GM12878 (cell line): ENCODE measurements around the gene C1RL. TPM values are rescaled to one million over a fixed set of nuclear protein-coding genes. Genes with fewer than 3 reads are reported as not detected.

Experiments used
- ATAC-seq: fragments of 200-7000 bp; cut with Tn5 transposase; 3 replicates; pipeline ENCODE4 v1.9.1; 2020; ENCODE audit warnings: mild to moderate bottlenecking, moderate library complexity
- BruUV-seq: library from RNA; stranded (reverse); fragments of 400-500 nt; replicated peaks from 2 replicates; lab custom pipeline; 2021; lab: Mats Ljungman, UMichigan
- CTCF ChIA-PET: fragments of 300-600 bp; sonication (Branson Sonifier 250); formaldehyde crosslinking; extraction: SDS; loops from one replicate; lab custom pipeline; 2021; ENCODE audit warnings: inconsistent platforms; lab: Yijun Ruan, JAX
- POLR2A ChIA-PET: fragments of 350-600 bp; formaldehyde crosslinking; extraction: SDS; loops from one replicate; lab custom pipeline; 2021; ENCODE audit warnings: inconsistent platforms; lab: Charles Lee
- RAD21 ChIA-PET: fragments of 300-600 bp; sonication (Branson Sonifier 250); formaldehyde crosslinking; loops from one replicate; lab custom pipeline; 2023; ENCODE audit warnings: antibody characterized with exemption; ENCODE audit not compliant: unreplicated experiment; lab: Charles Lee
- SMC1A ChIA-PET: fragments of 300-600 bp; sonication (Branson Sonifier 250); formaldehyde crosslinking; loops from one replicate; lab custom pipeline; 2023; ENCODE audit not compliant: unreplicated experiment, uncharacterized antibody; lab: Charles Lee
- DNase-seq: peaks from one replicate; pipeline ENCODE4 v3.0.0-alpha.2; 2011; ENCODE audit warnings: low read depth, low spot score
- FAIRE-seq: peaks from 3 replicates; lab custom pipeline; 2011; peaks lifted over from hg19 to GRCh38; lab: Jason Lieb, UNC
- H2AFZ ChIP-seq: 2 replicates; pipeline ENCODE4 v1.6.0; 2011; ENCODE audit warnings: low read depth, low read length, control low read depth; ENCODE audit not compliant: control insufficient read depth
- H3K27ac ChIP-seq: 2 replicates; pipeline ENCODE4 v1.5.1; 2011; ENCODE audit warnings: control low read depth; ENCODE audit not compliant: control insufficient read depth, insufficient read depth
- H3K27me3 ChIP-seq, 2 experiments: replicated peaks in 1 of 2; 2 replicates each; pipeline versions ENCODE4 v1.6.0 to v1.6.1; 2011; ENCODE audit warnings: low read length in 1 of 2; ENCODE audit not compliant: control insufficient read depth in 2 of 2, insufficient read depth in 2 of 2
- H3K36me3 ChIP-seq, 2 experiments: 2 replicates each; pipeline ENCODE4 v1.5.1; 2011; ENCODE audit warnings: low read length in 1 of 2; ENCODE audit not compliant: control insufficient read depth in 2 of 2, insufficient read depth in 2 of 2
- H3K4me1 ChIP-seq: 2 replicates; pipeline ENCODE4 v1.6.1; 2011; ENCODE audit warnings: mild to moderate bottlenecking, low read length, moderate library complexity, mixed read lengths; ENCODE audit not compliant: control insufficient read depth, insufficient read depth
- H3K4me2 ChIP-seq: 2 replicates; pipeline ENCODE4 v1.6.0; 2011; ENCODE audit warnings: control low read depth; ENCODE audit not compliant: control insufficient read depth, insufficient read depth
- H3K4me3 ChIP-seq: fragments of 200-600 bp; sonication (generic); 2 replicates; pipeline ENCODE4 v1.5.1; 2016
- H3K79me2 ChIP-seq: 2 replicates; pipeline ENCODE4 v1.6.0; 2011; ENCODE audit warnings: low read length; ENCODE audit not compliant: control insufficient read depth, insufficient read depth
- H3K9ac ChIP-seq: 2 replicates; pipeline ENCODE4 v1.8.0; 2011; ENCODE audit warnings: low read length, control low read depth, mixed read lengths; ENCODE audit not compliant: control insufficient read depth, insufficient read depth
- H3K9me3 ChIP-seq: replicated peaks from 3 replicates; pipeline ENCODE4 v1.5.1; 2011; ENCODE audit warnings: mild to moderate bottlenecking, low read length; ENCODE audit not compliant: control insufficient read depth, insufficient read depth
- H4K20me1 ChIP-seq: 2 replicates; pipeline ENCODE4 v1.6.0; 2011; ENCODE audit not compliant: control insufficient read depth, insufficient read depth
- HDAC6 ChIP-seq: fragments of 200-600 bp; sonication (generic); IDR thresholded peaks from one replicate; pipeline ENCODE4 v1.8.0; 2017; ENCODE audit warnings: antibody characterized with exemption; ENCODE audit not compliant: unreplicated experiment
- IRF3 ChIP-seq: fragments of 450-650 bp; IDR thresholded peaks from 2 replicates; pipeline ENCODE4 v1.6.1; 2014; ENCODE audit warnings: mild to moderate bottlenecking
- KAT2A ChIP-seq: conservative IDR thresholded peaks from 2 replicates; pipeline ENCODE4 v1.6.1; 2011; ENCODE audit warnings: low read depth, low read length; ENCODE audit not compliant: control insufficient read depth
- LARP7 ChIP-seq: fragments of 450-650 bp; IDR thresholded peaks from 2 replicates; pipeline ENCODE4 v1.6.1; 2017; ENCODE audit warnings: mild to moderate bottlenecking
- MAX ChIP-seq: IDR thresholded peaks from 2 replicates; pipeline ENCODE4 v1.6.1; 2012; ENCODE audit warnings: low read depth, low read length, improper control_type of control experiment
- MEF2B ChIP-seq: fragments of 450-650 bp; IDR thresholded peaks from 2 replicates; pipeline ENCODE4 v1.6.1; 2018; ENCODE audit warnings: mild to moderate bottlenecking, moderate library complexity; ENCODE audit not compliant: partially characterized antibody, poor library complexity, severe bottlenecking
- MXI1 ChIP-seq: fragments of 150-350 bp; IDR thresholded peaks from 2 replicates; pipeline ENCODE4 v1.6.1; 2011; ENCODE audit warnings: low read depth, mild to moderate bottlenecking, inconsistent platforms, low read length, improper control_type of control experiment
- RUNX3 ChIP-seq: IDR thresholded peaks from 2 replicates; pipeline ENCODE4 v1.6.1; 2012; ENCODE audit warnings: low read length, inconsistent platforms
- ZNF24 ChIP-seq: fragments of 450-650 bp; IDR thresholded peaks from 2 replicates; pipeline ENCODE4 v1.6.1; 2017; ENCODE audit warnings: antibody characterized with exemption, mild to moderate bottlenecking
- WGBS: methylation state at CpG from one replicate; pipeline ENCODE4 v1.1.6; 2016; ENCODE audit warnings: low lambda C conversion rate; ENCODE audit not compliant: insufficient replicate concordance, insufficient coverage; ENCODE audit errors: missing lambda C conversion rate; 5-methylcytosine and 5-hydroxymethylcytosine counted together
- in situ Hi-C: fragments of 300-500 bp; cut with MboI; formaldehyde crosslinking; loops from 9 replicates; pipeline ENCODE4 v1.14.3; 2018; ENCODE audit warnings: mixed read lengths
- intact Hi-C: fragments of 100-400 bp; cut with micrococcal nuclease; formaldehyde crosslinking; loops from one replicate; pipeline ENCODE4 v1.14.2; 2022; ENCODE audit not compliant: unreplicated experiment
- polyA plus RNA-seq, 11 experiments: library from polyadenylated mRNA; depleted of rRNA in 4 of 11; unstranded in 6 of 11; stranded (reverse) in 5 of 11; fragments of >200 nt; fragmentation: Nextera tagmentation in 4 of 11; fragmentation: Illumina TruSeq in 1 of 11; extraction: Ambion mirVana in 4 of 11; extraction: Trizol in 1 of 11; gene quantifications; 1 replicate in 1 of 11; 2 replicates in 10 of 11; pipeline versions ENCODE4 v1.2.1 to v1.2.3, GENCODE V29; 2011 to 2016; ENCODE audit warnings: inconsistent platforms in 2 of 11, missing spikeins in 2 of 11, low read depth in 1 of 11
- total RNA-seq, 4 experiments: library from RNA; depleted of rRNA in 3 of 4; stranded (reverse); fragments of >200 nt in 3 of 4; fragmentation: Illumina TruSeq in 1 of 4; extraction: Trizol in 1 of 4; gene quantifications; 2 replicates each; pipeline versions ENCODE4 v1.2.1 to v1.2.3, GENCODE V29; 2013 to 2021

C1RL gene
- total and polyA plus RNA-seq, 10 of the 15 experiments (the other 5 are each of a cell fraction or from before 2014, with no cell fraction given) = 1.3 to 12.8 (median 8.1) TPM

GRCh38 chr12:7101694-7102131 is 7.3 kb downstream of the C1RL start:
- Histone ChIP-seq H2AFZ (no peak overlapping the region), H3K4me3 (no peak overlapping the region), H3K79me2 (no peaks in the 10 kb centered on the region), H3K9ac (no peak overlapping the region), H3K36me3 (0 out of 4 replicates have a peak, but pooled peaks cover 0 to 3% of the 10 kb centered on the region in 2 experiments), H3K4me1 (no peaks in the 10 kb centered on the region), H3K9me3 (peaks cover 6% of the 10 kb centered on the region), H3K4me2 (no peak overlapping the region), H3K27me3 (no peaks in the 10 kb centered on the region), H3K27ac (no peak overlapping the region), H4K20me1 (no peaks in the 10 kb centered on the region)
- SMC1A ChIA-PET = interaction anchor here (1.0 to 1.3 kb wide), 2 partner anchors 12 to 38 kb away, joined by 4 read pairs; no protein-coding TSS in a partner anchor
- intact Hi-C loops (no loop called here), in situ Hi-C loops (no loop called here)
- ATAC-seq (no peak), FAIRE-seq (no peak), DNase-seq (no peak)
- RAD21 ChIA-PET = no interaction called here
- BruUV-seq = no TSS peak
- CTCF ChIA-PET = interaction anchor here (1.6 kb wide), 1 partner anchor 9 kb away, joined by 4 read pairs; no protein-coding TSS in a partner anchor
- POLR2A ChIA-PET = no interaction called here
- TF ChIP-seq MEF2B = no peak
- 87% methylated on average over 10 of the region's 10 CpGs for WGBS

DNA sequence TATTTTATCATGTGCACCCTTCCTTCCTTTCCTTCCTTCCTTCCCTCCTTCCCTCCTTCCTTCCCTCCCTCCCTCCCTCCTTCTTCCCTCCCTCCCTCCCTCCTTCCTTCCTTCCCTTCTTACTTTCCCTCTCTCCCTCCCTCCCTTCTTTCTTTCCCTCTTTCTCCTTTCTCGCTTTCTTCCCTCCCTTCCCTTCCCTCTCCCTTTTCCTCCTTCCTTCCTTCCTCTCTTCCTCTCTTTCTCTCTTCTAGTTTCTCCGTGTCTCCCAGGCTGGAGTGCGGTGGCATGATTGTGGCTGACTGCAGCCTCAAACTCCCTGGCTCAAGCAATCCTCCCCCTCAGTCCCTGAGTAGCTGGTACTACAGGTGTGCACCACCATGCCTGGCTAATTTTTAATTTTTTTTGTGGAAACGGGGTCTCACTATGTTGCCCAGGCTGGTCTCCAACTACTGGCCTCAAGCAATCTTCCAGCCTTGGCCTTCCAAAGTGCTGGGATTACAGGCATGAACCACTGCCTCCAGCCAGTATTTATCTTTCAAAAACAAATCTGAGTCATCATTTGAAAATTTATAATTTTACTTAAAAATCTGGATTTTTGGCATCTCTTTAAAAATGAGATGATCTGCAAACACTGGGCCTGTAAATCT is 7.8 kb downstream of the C1RL start:
- RAD21 ChIA-PET = no interaction called here
- CTCF ChIA-PET = no interaction called here
- Histone ChIP-seq H3K27ac (no peak overlapping the region), H3K9me3 (peaks cover 3% of the 10 kb centered on the region; the same call in 2 of the 3 replicates), H3K27me3 (no peaks in the 10 kb centered on the region), H3K4me3 (no peak overlapping the region), H4K20me1 (no peaks in the 10 kb centered on the region), H3K4me2 (no peak overlapping the region), H2AFZ (no peak overlapping the region), H3K79me2 (no peaks in the 10 kb centered on the region), H3K9ac (no peak overlapping the region), H3K36me3 (0 out of 4 replicates have a peak, but pooled peaks cover 0 to 3% of the 10 kb centered on the region in 2 experiments), H3K4me1 (no peaks in the 10 kb centered on the region)
- no peak for FAIRE-seq
- DNase-seq = no peak
- no peak for ATAC-seq
- SMC1A ChIA-PET = interaction anchor here (1.0 kb wide), 1 partner anchor 12 kb away, joined by 4 read pairs; no protein-coding TSS in a partner anchor
- POLR2A ChIA-PET = no interaction called here
- no TSS peak for BruUV-seq
- in situ Hi-C loops (no loop called here), intact Hi-C loops (no loop called here)
- TF ChIP-seq ZNF24 (no peak), HDAC6 (no peak), IRF3 (no peak), RUNX3 (no peak), MXI1 (no peak), KAT2A (no peak), MAX (no peak), MEF2B (no peak), LARP7 (no peak)
- WGBS = 96% methylated on average over 3 of the region's 4 CpGs
